Measurements from ENCODE around the gene PRDM5.

The PRDM5 gene

GRCh38 chr4:120921456-120922380 is 808 bp downstream of the PRDM5 start:
- Mint-ChIP-seq H3K4me3 (peak overlapping the region; percentile 81), H3K27me3 (peaks cover 40% of the 10 kb centered on the region), H3K4me1 (ENCODE audit: low read depth) (peaks cover 21% of the 10 kb centered on the region), H3K27ac (peak overlapping the region; percentile 74), H3K36me3 (ENCODE audit: low read depth) (no peaks in the 10 kb centered on the region), H3K9me3 (no peaks in the 10 kb centered on the region)
- DNase-seq: no peak

- H3K4me3 Mint-ChIP-seq: no peak overlapping the region
- no peak for DNase-seq
- no peaks in the 10 kb centered on the region for H3K36me3 Mint-ChIP-seq (ENCODE audit: low read depth)
- H3K27me3 Mint-ChIP-seq: peaks cover 38% of the 10 kb centered on the region
- H3K4me1 Mint-ChIP-seq (ENCODE audit: low read depth): peaks cover 21% of the 10 kb centered on the region
- no peaks in the 10 kb centered on the region for H3K9me3 Mint-ChIP-seq
- H3K27ac Mint-ChIP-seq: no peak overlapping the region
Observed at GRCh38 chr4:120920666-120921065, 1.9 kb downstream of the PRDM5 start.

- no peaks in the 10 kb centered on the region for H3K9me3 Mint-ChIP-seq
- H3K27me3 Mint-ChIP-seq: peaks cover 32% of the 10 kb centered on the region
- no peak for DNase-seq
- peaks cover 21% of the 10 kb centered on the region for H3K4me1 Mint-ChIP-seq (ENCODE audit: low read depth)
- no peak overlapping the region for H3K4me3 Mint-ChIP-seq
- H3K36me3 Mint-ChIP-seq (ENCODE audit: low read depth): no peaks in the 10 kb centered on the region
- H3K27ac Mint-ChIP-seq: no peak overlapping the region
Observed at GRCh38 chr4:120919358-120919757, 3.2 kb downstream of the PRDM5 start.

- peaks cover 26% of the 10 kb centered on the region for H3K27me3 Mint-ChIP-seq
- no peak for DNase-seq
- no peak overlapping the region for H3K4me3 Mint-ChIP-seq
- H3K36me3 Mint-ChIP-seq (ENCODE audit: low read depth): no peaks in the 10 kb centered on the region
- no peaks in the 10 kb centered on the region for H3K9me3 Mint-ChIP-seq
- H3K4me1 Mint-ChIP-seq (ENCODE audit: low read depth): peaks cover 21% of the 10 kb centered on the region
- H3K27ac Mint-ChIP-seq: no peak overlapping the region
Observed at GRCh38 chr4:120918788-120919187, 3.7 kb downstream of the PRDM5 start.

- no peak overlapping the region for H3K27ac Mint-ChIP-seq
- H3K4me1 Mint-ChIP-seq (ENCODE audit: low read depth): peaks cover 20% of the 10 kb centered on the region
- no peak overlapping the region for H3K4me3 Mint-ChIP-seq
- no peaks in the 10 kb centered on the region for H3K9me3 Mint-ChIP-seq
- H3K36me3 Mint-ChIP-seq (ENCODE audit: low read depth): no peaks in the 10 kb centered on the region
- H3K27me3 Mint-ChIP-seq: peaks cover 21% of the 10 kb centered on the region
- no peak for DNase-seq
Observed at GRCh38 chr4:120918092-120918491, 4.4 kb downstream of the PRDM5 start.

- no peaks in the 10 kb centered on the region for H3K9me3 Mint-ChIP-seq
- peaks cover 16% of the 10 kb centered on the region for H3K4me1 Mint-ChIP-seq (ENCODE audit: low read depth)
- DNase-seq: no peak
- no peak overlapping the region for H3K27ac Mint-ChIP-seq
- peaks cover 21% of the 10 kb centered on the region for H3K27me3 Mint-ChIP-seq
- no peak overlapping the region for H3K4me3 Mint-ChIP-seq
- no peaks in the 10 kb centered on the region for H3K36me3 Mint-ChIP-seq (ENCODE audit: low read depth)
Observed at GRCh38 chr4:120916937-120917336, 5.6 kb downstream of the PRDM5 start.

GRCh38 chr4:120915336-120915735 is 7.2 kb downstream of the PRDM5 start:
- H3K36me3 Mint-ChIP-seq (ENCODE audit: low read depth): no peaks in the 10 kb centered on the region
- no peaks in the 10 kb centered on the region for H3K9me3 Mint-ChIP-seq
- peaks cover 14% of the 10 kb centered on the region for H3K4me1 Mint-ChIP-seq (ENCODE audit: low read depth)
- DNase-seq: no peak
- H3K27me3 Mint-ChIP-seq: peaks cover 8% of the 10 kb centered on the region
- H3K4me3 Mint-ChIP-seq: no peak overlapping the region
- H3K27ac Mint-ChIP-seq: no peak overlapping the region

- no peak overlapping the region for H3K27ac Mint-ChIP-seq
Observed at GRCh38 chr4:120903419-120903818, 19.1 kb downstream of the PRDM5 start.

GRCh38 chr4:120902925-120903324 is 19.6 kb downstream of the PRDM5 start:
- Mint-ChIP-seq H3K36me3 (ENCODE audit: low read depth) (no peaks in the 10 kb centered on the region), H3K4me3 (no peak overlapping the region), H3K9me3 (no peaks in the 10 kb centered on the region), H3K27me3 (peaks cover 22% of the 10 kb centered on the region), H3K4me1 (ENCODE audit: low read depth) (peaks cover 14% of the 10 kb centered on the region), H3K27ac (no peak overlapping the region)
- no peak for DNase-seq

More at GRCh38 chr4:120903419-120903818, 19.1 kb downstream of the PRDM5 start:
- no peak overlapping the region for H3K4me3 Mint-ChIP-seq
- peaks cover 14% of the 10 kb centered on the region for H3K4me1 Mint-ChIP-seq (ENCODE audit: low read depth)
- H3K9me3 Mint-ChIP-seq: no peaks in the 10 kb centered on the region
- no peaks in the 10 kb centered on the region for H3K36me3 Mint-ChIP-seq (ENCODE audit: low read depth)
- peaks cover 22% of the 10 kb centered on the region for H3K27me3 Mint-ChIP-seq
- DNase-seq: no peak

- DNase-seq: no peak
- Mint-ChIP-seq H3K27ac (no peak overlapping the region), H3K4me3 (no peak overlapping the region), H3K9me3 (no peaks in the 10 kb centered on the region), H3K36me3 (ENCODE audit: low read depth) (no peaks in the 10 kb centered on the region), H3K4me1 (ENCODE audit: low read depth) (peaks cover 14% of the 10 kb centered on the region), H3K27me3 (peaks cover 22% of the 10 kb centered on the region)
Observed at GRCh38 chr4:120901731-120902130, 20.8 kb downstream of the PRDM5 start.

- DNase-seq: no peak
- no peaks in the 10 kb centered on the region for H3K36me3 Mint-ChIP-seq (ENCODE audit: low read depth)
- no peak overlapping the region for H3K27ac Mint-ChIP-seq
- H3K4me3 Mint-ChIP-seq: no peak overlapping the region
- peaks cover 9% of the 10 kb centered on the region for H3K4me1 Mint-ChIP-seq (ENCODE audit: low read depth)
- H3K27me3 Mint-ChIP-seq: peaks cover 22% of the 10 kb centered on the region
- H3K9me3 Mint-ChIP-seq: no peaks in the 10 kb centered on the region
Observed at GRCh38 chr4:120897981-120898719, 24.4 kb downstream of the PRDM5 start.

GRCh38 chr4:120895554-120895953 is 27.0 kb downstream of the PRDM5 start:
- Mint-ChIP-seq H3K36me3 (ENCODE audit: low read depth) (no peaks in the 10 kb centered on the region), H3K27ac (no peak overlapping the region), H3K4me1 (ENCODE audit: low read depth) (peaks cover 2% of the 10 kb centered on the region), H3K4me3 (no peak overlapping the region), H3K9me3 (peaks cover 16% of the 10 kb centered on the region), H3K27me3 (peaks cover 9% of the 10 kb centered on the region)
- DNase-seq: no peak

GRCh38 chr4:120893314-120893713 is 29.2 kb downstream of the PRDM5 start:
- H3K27ac Mint-ChIP-seq: no peak overlapping the region
- DNase-seq: no peak
- H3K36me3 Mint-ChIP-seq (ENCODE audit: low read depth): no peaks in the 10 kb centered on the region
- H3K9me3 Mint-ChIP-seq: peaks cover 16% of the 10 kb centered on the region
- H3K4me3 Mint-ChIP-seq: no peak overlapping the region
- peaks cover 3% of the 10 kb centered on the region for H3K27me3 Mint-ChIP-seq
- no peaks in the 10 kb centered on the region for H3K4me1 Mint-ChIP-seq (ENCODE audit: low read depth)

GRCh38 chr4:120886191-120886590 is 36.3 kb downstream of the PRDM5 start:
- H3K4me1 Mint-ChIP-seq (ENCODE audit: low read depth): no peaks in the 10 kb centered on the region
- H3K9me3 Mint-ChIP-seq: peaks cover 5% of the 10 kb centered on the region
- no peaks in the 10 kb centered on the region for H3K27me3 Mint-ChIP-seq
- no peak overlapping the region for H3K4me3 Mint-ChIP-seq
- no peak for DNase-seq
- H3K36me3 Mint-ChIP-seq (ENCODE audit: low read depth): no peaks in the 10 kb centered on the region
- H3K27ac Mint-ChIP-seq: no peak overlapping the region

GRCh38 chr4:120881846-120882245 is 40.7 kb downstream of the PRDM5 start:
- Mint-ChIP-seq H3K4me3 (no peak overlapping the region), H3K27me3 (no peaks in the 10 kb centered on the region), H3K4me1 (ENCODE audit: low read depth) (no peaks in the 10 kb centered on the region), H3K27ac (no peak overlapping the region), H3K36me3 (ENCODE audit: low read depth) (no peaks in the 10 kb centered on the region), H3K9me3 (peaks cover 3% of the 10 kb centered on the region)
- DNase-seq: no peak

Measured in activated T-cell treated with anti-CD3 and anti-CD28 coated beads, Interleukin-2, amount 50 U/mL, for 24 hours (primary cell).